Measurements from ENCODE around the gene BNIP3. TPM values are rescaled to one million over a fixed set of nuclear protein-coding genes. Genes with fewer than 3 reads are reported as not detected.

Gene BNIP3
- total RNA-seq, 2 donors from 2014 or later = 33.6 to 81.5 TPM

DNA sequence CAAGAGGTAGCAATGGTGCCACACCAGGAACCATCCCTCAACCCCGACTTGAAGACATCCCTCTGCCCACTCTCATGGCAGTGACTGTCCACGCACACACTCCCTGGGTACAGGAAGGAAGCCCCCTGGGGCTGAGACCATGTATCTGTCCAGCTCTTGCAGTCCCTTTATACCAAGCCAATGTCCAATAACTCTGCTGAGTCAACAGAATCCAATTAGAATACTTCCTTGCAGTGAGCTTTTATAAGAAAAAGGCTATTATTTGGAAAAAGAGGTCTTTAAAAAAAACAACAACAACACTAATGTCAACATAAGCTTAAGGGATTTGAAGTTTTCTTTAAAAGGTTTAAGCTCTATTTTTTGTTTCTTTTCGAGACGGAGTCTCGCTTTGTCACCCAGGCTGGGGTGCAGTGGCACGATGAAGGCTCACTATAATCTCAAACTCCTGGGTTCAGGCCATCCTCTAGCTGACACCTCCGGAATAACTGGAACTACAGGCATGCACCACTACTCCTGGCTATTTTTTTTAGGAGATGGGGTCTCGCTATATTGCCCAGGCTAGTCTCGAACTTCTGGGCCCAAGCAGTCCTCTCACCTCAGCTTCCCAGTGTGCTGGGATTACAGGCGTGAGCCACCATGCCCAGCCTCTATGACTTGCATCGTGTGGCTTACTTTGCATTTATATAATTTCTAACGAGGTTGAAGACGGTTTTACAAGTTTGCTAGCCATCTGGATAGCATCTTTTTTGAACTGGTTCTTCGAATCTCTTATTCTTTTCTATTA lies 7.5 kb downstream of the BNIP3 start:
- ATAC-seq (ENCODE audit: insufficient number of reproducible peaks, low FRiP score, low read depth) = no peak
- TF ChIP-seq, protein P1, sequence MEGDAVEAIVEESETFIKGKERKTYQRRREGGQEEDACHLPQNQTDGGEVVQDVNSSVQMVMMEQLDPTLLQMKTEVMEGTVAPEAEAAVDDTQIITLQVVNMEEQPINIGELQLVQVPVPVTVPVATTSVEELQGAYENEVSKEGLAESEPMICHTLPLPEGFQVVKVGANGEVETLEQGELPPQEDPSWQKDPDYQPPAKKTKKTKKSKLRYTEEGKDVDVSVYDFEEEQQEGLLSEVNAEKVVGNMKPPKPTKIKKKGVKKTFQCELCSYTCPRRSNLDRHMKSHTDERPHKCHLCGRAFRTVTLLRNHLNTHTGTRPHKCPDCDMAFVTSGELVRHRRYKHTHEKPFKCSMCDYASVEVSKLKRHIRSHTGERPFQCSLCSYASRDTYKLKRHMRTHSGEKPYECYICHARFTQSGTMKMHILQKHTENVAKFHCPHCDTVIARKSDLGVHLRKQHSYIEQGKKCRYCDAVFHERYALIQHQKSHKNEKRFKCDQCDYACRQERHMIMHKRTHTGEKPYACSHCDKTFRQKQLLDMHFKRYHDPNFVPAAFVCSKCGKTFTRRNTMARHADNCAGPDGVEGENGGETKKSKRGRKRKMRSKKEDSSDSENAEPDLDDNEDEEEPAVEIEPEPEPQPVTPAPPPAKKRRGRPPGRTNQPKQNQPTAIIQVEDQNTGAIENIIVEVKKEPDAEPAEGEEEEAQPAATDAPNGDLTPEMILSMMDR (IDR thresholded peaks at IDR 0.05) = no peak
- peaks cover 10% of the 10 kb centered on the region for H3K36me3 ChIP-seq

GRCh38 chr10:131973160-131973951 lies 8.4 kb downstream of the BNIP3 start:
- no peaks in the 10 kb centered on the region for H3K9me3 ChIP-seq
- H3K27ac ChIP-seq = no peak overlapping the region
- DNase-seq (ENCODE audit: low spot score) = no peak
- TF ChIP-seq, protein P1 (IDR thresholded peaks at IDR 0.05) = no peak
- ATAC-seq (ENCODE audit: insufficient number of reproducible peaks, low FRiP score, low read depth) = no peak
- no peaks in the 10 kb centered on the region for H3K27me3 ChIP-seq (replicated peaks; ENCODE audit: insufficient read depth)
- peaks cover 16% of the 10 kb centered on the region for H3K36me3 ChIP-seq
- no peak overlapping the region for H3K4me3 ChIP-seq
- no peaks in the 10 kb centered on the region for H3K4me1 ChIP-seq (ENCODE audit: control insufficient read depth in 1 of 2, low read depth in 2 of 2)

More for the DNA sequence above, 7.5 kb downstream of the BNIP3 start:
- no peaks in the 10 kb centered on the region for H3K9me3 ChIP-seq
- peaks cover 0 to 5% of the 10 kb centered on the region in 2 donors for H3K4me1 ChIP-seq (ENCODE audit: control insufficient read depth in 1 of 2, low read depth in 2 of 2)
- H3K27ac ChIP-seq = no peak overlapping the region
- no peaks in the 10 kb centered on the region for H3K27me3 ChIP-seq (replicated peaks; ENCODE audit: insufficient read depth)
- no peak for DNase-seq (ENCODE audit: low spot score)
- H3K4me3 ChIP-seq = no peak overlapping the region

- H3K27me3 ChIP-seq (replicated peaks; ENCODE audit: insufficient read depth) = no peaks in the 10 kb centered on the region
- no peaks in the 10 kb centered on the region for H3K4me1 ChIP-seq (ENCODE audit: control insufficient read depth in 1 of 2, low read depth in 2 of 2)
- H3K9me3 ChIP-seq = no peaks in the 10 kb centered on the region
- no peak overlapping the region for H3K4me3 ChIP-seq
- no peak for ATAC-seq (ENCODE audit: insufficient number of reproducible peaks, low FRiP score, low read depth)
- TF ChIP-seq, protein P1 (IDR thresholded peaks at IDR 0.05) = no peak
- DNase-seq (ENCODE audit: low spot score) = no peak
- H3K27ac ChIP-seq = no peak overlapping the region
- H3K36me3 ChIP-seq = peaks cover 16% of the 10 kb centered on the region
These were observed 9.2 kb downstream of the BNIP3 start for GRCh38 chr10:131972474-131973071.

DNA sequence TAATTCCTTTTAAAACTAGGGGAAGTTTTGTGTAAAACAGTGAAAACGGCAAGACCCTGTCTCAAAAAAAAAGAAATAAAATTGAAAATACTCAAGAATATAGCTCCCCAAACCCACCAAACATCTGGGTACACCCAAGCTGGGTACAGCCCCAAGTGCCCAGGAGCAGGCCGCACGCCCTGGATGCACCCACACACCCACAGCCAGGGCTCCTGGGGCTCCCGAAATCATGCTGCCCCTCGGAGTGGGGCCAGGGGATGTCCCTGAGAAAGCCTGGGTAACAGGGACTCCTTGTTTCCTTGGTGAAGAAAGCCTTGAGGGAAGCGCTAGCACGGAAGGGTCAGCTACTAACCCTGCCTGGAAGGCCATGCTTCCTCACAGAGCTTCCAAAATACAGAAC lies 10.1 kb downstream of the BNIP3 start:
- ATAC-seq (ENCODE audit: insufficient number of reproducible peaks, low FRiP score, low read depth) (no peak), DNase-seq (ENCODE audit: low spot score) (no peak)
- no peaks in the 10 kb centered on the region for H3K9me3 ChIP-seq
- no peaks in the 10 kb centered on the region for H3K27me3 ChIP-seq (replicated peaks; ENCODE audit: insufficient read depth)
- H3K4me1 ChIP-seq (ENCODE audit: control insufficient read depth in 1 of 2, low read depth in 2 of 2) = no peaks in the 10 kb centered on the region
- TF ChIP-seq, protein P1 (IDR thresholded peaks at IDR 0.05) = no peak
- no peak overlapping the region for H3K27ac ChIP-seq
- H3K4me3 ChIP-seq = no peak overlapping the region
- H3K36me3 ChIP-seq = peaks cover 16% of the 10 kb centered on the region

- TF ChIP-seq, protein P1 (IDR thresholded peaks at IDR 0.05) = no peak
- H3K27ac ChIP-seq = no peak overlapping the region
- no peaks in the 10 kb centered on the region for H3K4me1 ChIP-seq (ENCODE audit: control insufficient read depth in 1 of 2, low read depth in 2 of 2)
- no peaks in the 10 kb centered on the region for H3K9me3 ChIP-seq
- H3K4me3 ChIP-seq = no peak overlapping the region
- peaks cover 16% of the 10 kb centered on the region for H3K36me3 ChIP-seq
- no peak for DNase-seq (ENCODE audit: low spot score)
- ATAC-seq (ENCODE audit: insufficient number of reproducible peaks, low FRiP score, low read depth) = no peak
- no peaks in the 10 kb centered on the region for H3K27me3 ChIP-seq (replicated peaks; ENCODE audit: insufficient read depth)
These were observed 10.8 kb downstream of the BNIP3 start for GRCh38 chr10:131970946-131971345.
